NT2/D1 (cell line): ENCODE data around the gene PDPK1.
"Not testable (repeated sequence)": the region's sequence is repeated elsewhere in the genome, so short reads cannot be mapped to it uniquely, and the experiment has no call there.

ENCODE experiments used
- SUZ12 ChIP-seq: IDR thresholded peaks from 2 replicates; pipeline ENCODE4 v1.6.1; 2011; ENCODE audit not compliant: insufficient read length, insufficient read depth; ENCODE audit errors: extremely low read depth
- YY1 ChIP-seq: IDR thresholded peaks from 2 replicates; pipeline ENCODE4 v1.6.1; 2011; ENCODE audit not compliant: insufficient read length, insufficient read depth
- ZNF274 ChIP-seq: IDR thresholded peaks from 2 replicates; pipeline ENCODE4 v1.6.1; 2011; ENCODE audit warnings: mild to moderate bottlenecking, low read depth, low read length

DNA sequence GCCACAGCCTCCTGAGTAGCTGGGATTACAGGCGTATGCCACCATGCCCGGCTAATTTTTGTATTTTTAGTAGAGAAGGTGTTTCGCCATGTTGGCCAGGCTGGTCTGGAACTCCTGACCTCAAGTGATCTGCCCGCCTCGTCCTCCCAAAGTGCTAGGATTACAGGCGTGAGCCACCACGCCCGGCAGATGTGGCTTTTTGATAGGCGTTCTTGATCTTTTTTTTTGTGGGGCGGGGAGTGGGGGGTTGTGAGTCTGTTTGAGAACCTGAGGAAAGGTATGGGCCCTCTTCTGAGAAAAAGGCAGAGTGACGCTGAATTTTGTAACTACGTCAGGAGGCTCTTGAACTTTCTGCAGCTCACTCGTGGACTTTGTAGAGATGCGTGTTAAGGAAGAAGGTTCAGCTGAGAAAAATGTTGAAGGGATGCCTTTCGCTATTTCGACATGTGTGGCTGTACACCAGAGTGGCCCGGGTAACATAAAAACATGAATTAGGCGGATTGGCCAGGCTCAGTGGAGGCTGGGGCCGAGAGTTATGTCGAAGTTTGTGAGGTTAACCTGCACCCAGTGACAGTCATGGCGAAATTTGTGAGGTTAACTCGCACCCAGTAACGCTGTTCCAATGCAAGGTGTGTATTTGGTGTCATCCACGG, 1.5 kb downstream of the PDPK1 start:
- not testable (repeated sequence) for TF ChIP-seq ZNF274, SUZ12, YY1
